Endothelial cell of umbilical vein (primary cell): Measurements from ENCODE around the gene USP49. TPM values are rescaled to one million over a fixed set of nuclear protein-coding genes. Genes with fewer than 3 reads are reported as not detected.

ENCODE experiments used
- BruUV-seq: library from RNA; stranded (reverse); fragments of 400-500 nt; replicated peaks from 2 replicates; lab custom pipeline; 2021; lab: Mats Ljungman, UMichigan
- CTCF ChIA-PET: fragments of 300-600, 350-600 bp; sonication (Branson Sonifier 250); formaldehyde crosslinking; loops from one replicate; lab custom pipeline; 2021; ENCODE audit warnings: antibody characterized with exemption, inconsistent platforms; lab: Charles Lee
- POLR2A ChIA-PET: fragments of 300-600, 350-600 bp; sonication (Branson Sonifier 250); formaldehyde crosslinking; loops from one replicate; lab custom pipeline; 2021; ENCODE audit warnings: antibody characterized with exemption, inconsistent platforms; lab: Charles Lee
- DNase-seq: peaks from one replicate; pipeline ENCODE4 v3.0.0-alpha.2; 2011; ENCODE audit warnings: low read depth, low spot score
- FAIRE-seq: peaks from 2 replicates; lab custom pipeline; 2011; peaks lifted over from hg19 to GRCh38; lab: Jason Lieb, UNC
- H2AFZ ChIP-seq: 2 replicates; pipeline ENCODE4 v1.6.0; 2012; ENCODE audit warnings: low read depth, low read length, control low read depth, inconsistent platforms
- H3K27ac ChIP-seq: 2 replicates; pipeline ENCODE4 v1.5.1; 2011; ENCODE audit warnings: low read depth, mild to moderate bottlenecking, control low read depth, low read length, moderate library complexity; ENCODE audit not compliant: insufficient read depth
- H3K27me3 ChIP-seq, 2 experiments: 2 replicates each; pipeline versions ENCODE4 v1.6.0 to v1.6.1; 2011; ENCODE audit warnings: low read length in 2 of 2, mixed read lengths in 1 of 2; ENCODE audit not compliant: control insufficient read depth in 2 of 2, insufficient read depth in 2 of 2
- H3K36me3 ChIP-seq, 2 experiments: 2 replicates in 1 of 2; 3 replicates in 1 of 2; pipeline ENCODE4 v1.5.1; 2011; ENCODE audit warnings: low read length in 2 of 2, mild to moderate bottlenecking in 1 of 2, moderate library complexity in 1 of 2; ENCODE audit not compliant: control insufficient read depth in 2 of 2, insufficient read depth in 2 of 2; ENCODE audit errors: extremely low read depth in 1 of 2
- H3K4me1 ChIP-seq: 3 replicates; pipeline ENCODE4 v1.5.1; 2011; ENCODE audit warnings: mild to moderate bottlenecking, low read length; ENCODE audit not compliant: control insufficient read depth, insufficient read depth; ENCODE audit errors: extremely low read depth
- H3K4me2 ChIP-seq: 2 replicates; pipeline ENCODE4 v1.6.1; 2011; ENCODE audit warnings: low read length, control low read depth, mixed read lengths; ENCODE audit not compliant: insufficient read depth
- H3K4me3 ChIP-seq, 3 experiments: fragments of 200-600 bp in 1 of 3; sonication (generic), shearing (Covaris generic) in 1 of 3; replicated peaks in 1 of 3; 2 replicates each; pipeline ENCODE4 v1.5.1; 2011 to 2016; ENCODE audit warnings: control low read depth in 3 of 3, low read length in 3 of 3, mild to moderate bottlenecking in 2 of 3, inconsistent platforms in 1 of 3, low read depth in 1 of 3, moderate library complexity in 1 of 3; ENCODE audit not compliant: insufficient read depth in 1 of 3
- H3K79me2 ChIP-seq: 2 replicates; pipeline ENCODE4 v1.6.0; 2012; ENCODE audit warnings: low read length, inconsistent platforms; ENCODE audit not compliant: control insufficient read depth, insufficient read depth
- H3K9ac ChIP-seq: replicated peaks from 2 replicates; pipeline ENCODE3; 2011; ENCODE audit warnings: low read length, control low read depth; ENCODE audit not compliant: insufficient read depth; ENCODE audit errors: extremely low read depth
- H3K9me1 ChIP-seq: replicated peaks from 3 replicates; pipeline ENCODE4 v1.6.0; 2011; ENCODE audit warnings: mild to moderate bottlenecking, low read length; ENCODE audit not compliant: control insufficient read depth, insufficient read depth; ENCODE audit errors: extremely low read depth
- H3K9me3 ChIP-seq: replicated peaks from 2 replicates; pipeline ENCODE4 v1.5.1; 2012; ENCODE audit warnings: low read length, inconsistent platforms; ENCODE audit not compliant: control insufficient read depth, insufficient read depth
- H4K20me1 ChIP-seq: replicated peaks from 2 replicates; pipeline ENCODE3; 2011; ENCODE audit warnings: mild to moderate bottlenecking, low read length; ENCODE audit not compliant: control insufficient read depth, insufficient read depth; ENCODE audit errors: extremely low read depth
- CTCF ChIP-seq, 2 donors: IDR thresholded peaks; 1 replicate in 1 of 2; 2 replicates in 1 of 2; pipeline ENCODE4 v1.5.1; 2011; ENCODE audit warnings: low read length in 2 of 2, mild to moderate bottlenecking in 2 of 2, moderate library complexity in 2 of 2, control low read depth in 1 of 2, inconsistent platforms in 1 of 2, low read depth in 1 of 2; ENCODE audit not compliant: insufficient read depth in 1 of 2; ENCODE audit errors: extremely low read depth in 1 of 2
- EZH2 ChIP-seq: IDR thresholded peaks from 2 replicates; pipeline ENCODE4 v1.6.1; 2012; ENCODE audit warnings: borderline replicate concordance, low read depth, mild to moderate bottlenecking, moderate library complexity, low read length, inconsistent platforms; ENCODE audit not compliant: severe bottlenecking
- FOS ChIP-seq: IDR thresholded peaks from 2 replicates; pipeline ENCODE4 v1.6.1; 2011; ENCODE audit warnings: mild to moderate bottlenecking, low read length, moderate library complexity, borderline replicate concordance; ENCODE audit not compliant: insufficient read depth
- GATA2 ChIP-seq: IDR thresholded peaks from 2 replicates; pipeline ENCODE4 v1.7.0; 2011; ENCODE audit warnings: low read depth, mild to moderate bottlenecking, moderate library complexity, mixed read lengths, low read length; ENCODE audit not compliant: insufficient read length, insufficient read depth
- JUN ChIP-seq: IDR thresholded peaks from 2 replicates; pipeline ENCODE4 v1.6.1; 2011; ENCODE audit warnings: borderline replicate concordance, low read depth; ENCODE audit not compliant: insufficient read length, insufficient read depth
- MAX ChIP-seq: IDR thresholded peaks from 2 replicates; pipeline ENCODE4 v1.6.1; 2011; ENCODE audit not compliant: insufficient read depth, insufficient read length
- MYC ChIP-seq: IDR thresholded peaks from one replicate; pipeline ENCODE4 v1.6.1; 2011; ENCODE audit warnings: mild to moderate bottlenecking, low read depth, low read length
- POLR2A ChIP-seq: IDR thresholded peaks from 2 replicates; pipeline ENCODE4 v1.6.1; 2012; ENCODE audit warnings: low read depth, mild to moderate bottlenecking, control low read depth, low read length
- POLR2AphosphoS5 ChIP-seq: IDR thresholded peaks from 2 replicates; pipeline ENCODE4 v1.6.1; 2012; ENCODE audit warnings: low read depth, mild to moderate bottlenecking, control low read depth, low read length, moderate library complexity; ENCODE audit not compliant: insufficient read depth
- dilution Hi-C: fragments of 300-500 bp; cut with MboI; formaldehyde crosslinking; loops from one replicate; pipeline ENCODE4 v1.15.0; 2019; ENCODE audit warnings: low sequenced_read_pairs; ENCODE audit not compliant: extremely low pct_ligation_motif_present
- intact Hi-C: fragments of 100-400 bp; cut with micrococcal nuclease; formaldehyde crosslinking; loops from one replicate; pipeline ENCODE4 v1.10.0; 2022
- polyA plus RNA-seq, 4 experiments: library from polyadenylated mRNA; depleted of rRNA in 3 of 4; stranded (reverse) in 3 of 4; unstranded in 1 of 4; fragments of >200 nt; gene quantifications; 2 replicates each; pipeline versions ENCODE4 v1.2.1 to v1.2.3, GENCODE V29; 2011 to 2012; ENCODE audit warnings: missing spikeins in 1 of 4
- total RNA-seq: library from RNA; stranded (reverse); gene quantifications from 2 replicates; pipeline ENCODE4 v1.2.3, GENCODE V29; 2021

USP49 gene
- total and polyA plus RNA-seq, 2 donors (not counting 3 experiments of a cell fraction or from before 2014, with no cell fraction given) = 2.4 to 4.1 TPM

DNA sequence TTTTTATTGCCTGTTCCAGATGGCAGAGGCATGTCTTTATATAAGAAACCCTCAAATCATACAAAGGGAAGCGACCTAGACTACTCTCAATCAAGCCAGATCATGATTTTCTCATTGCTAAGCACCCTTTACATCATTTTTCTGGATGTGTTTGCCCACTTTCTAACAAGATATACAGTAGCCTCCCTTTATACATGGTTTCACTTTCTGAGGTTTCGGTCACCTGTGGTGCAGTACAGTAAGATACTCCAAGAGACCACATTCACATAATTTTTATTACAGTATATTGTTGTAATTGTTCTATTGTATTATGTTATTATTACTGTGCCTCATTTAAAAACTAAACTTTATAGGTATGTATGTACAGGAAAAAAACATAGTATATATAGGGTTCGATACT, 84.1 kb downstream of the USP49 start:
- no peak for FAIRE-seq
- no peaks in the 10 kb centered on the region for H3K9me3 ChIP-seq
- ChIA-PET POLR2A (no interaction called here), CTCF (no interaction called here)
- BruUV-seq = no TSS peak
- intact Hi-C loops = no loop called here
- no peaks in the 10 kb centered on the region for H3K79me2 ChIP-seq
- H2AFZ ChIP-seq = no peak overlapping the region
- no peaks in the 10 kb centered on the region for H3K9me1 ChIP-seq
- no peaks in the 10 kb centered on the region for H3K4me1 ChIP-seq
- H3K27me3 ChIP-seq = no peaks in the 10 kb centered on the region
- no peak for DNase-seq
- no peaks in the 10 kb centered on the region for H4K20me1 ChIP-seq
- no peaks in the 10 kb centered on the region for H3K36me3 ChIP-seq
- dilution Hi-C loops = no loop called here
- no peak for TF ChIP-seq GATA2
- TF ChIP-seq POLR2AphosphoS5 = no peak
- TF ChIP-seq POLR2A = no peak
- no peak for TF ChIP-seq FOS
- TF ChIP-seq EZH2 = no peak
- no peak for TF ChIP-seq MAX
- no peak for TF ChIP-seq MYC
- TF ChIP-seq JUN = no peak
- no peak for TF ChIP-seq CTCF (IDR thresholded peaks at IDR 0.05; ENCODE audit: extremely low read depth in 1 of 2, insufficient read depth in 1 of 2, low read depth in 1 of 2, low read length in 2 of 2)
- no peak overlapping the region for H3K9ac ChIP-seq
- no peak overlapping the region for H3K4me3 ChIP-seq
- no peak overlapping the region for H3K4me2 ChIP-seq
- no peak overlapping the region for H3K27ac ChIP-seq
